Prostate gland (tissue), 2 donors: Measurements from ENCODE around the gene DDIT3. TPM values are rescaled to one million over a fixed set of nuclear protein-coding genes. Genes with fewer than 3 reads are reported as not detected.

Source experiments
- DNase-seq: peaks from one replicate; pipeline ENCODE4 v3.0.0-alpha.2; 2019; ENCODE audit warnings: low spot score
- H3K27ac ChIP-seq, 2 donors: fragments of 200-600 bp; sonication (generic); 2 replicates each; pipeline ENCODE4 v1.5.1; 2017 to 2019
- H3K27me3 ChIP-seq: fragments of 200-600 bp; sonication (generic); replicated peaks from 2 replicates; pipeline ENCODE4 v1.5.1; 2019; ENCODE audit not compliant: insufficient read depth
- H3K36me3 ChIP-seq, 2 donors: fragments of 200-600 bp; sonication (generic); 1 replicate in 1 of 2; 2 replicates in 1 of 2; pipeline versions ENCODE4 v1.5.1 to v1.8.1; 2017 to 2019
- H3K4me1 ChIP-seq: fragments of 200-600 bp; sonication (generic); replicated peaks from 2 replicates; pipeline ENCODE4 v1.5.1; 2019
- H3K4me3 ChIP-seq, 2 donors: fragments of 200-600 bp; sonication (generic); 2 replicates each; pipeline ENCODE4 v1.5.1; 2017 to 2019
- H3K9me3 ChIP-seq: fragments of 200-600 bp; sonication (generic); 2 replicates; pipeline ENCODE4 v1.5.1; 2017
- CTCF ChIP-seq, 4 experiments: fragments of 200-600 bp in 2 of 4; fragments of 450-650 bp in 2 of 4; sonication (generic) in 2 of 4; IDR thresholded peaks; 1 replicate in 3 of 4; 2 replicates in 1 of 4; pipeline ENCODE4 v1.5.1; 2016 to 2019; ENCODE audit warnings: antibody characterized with exemption in 4 of 4, mild to moderate bottlenecking in 2 of 4, moderate library complexity in 2 of 4
- POLR2A ChIP-seq: fragments of 450-650 bp; IDR thresholded peaks from one replicate; pipeline ENCODE4 v1.6.1; 2016; ENCODE audit warnings: antibody characterized with exemption, mild to moderate bottlenecking
- POLR2AphosphoS5 ChIP-seq: sonication (generic); formaldehyde crosslinking; IDR thresholded peaks from one replicate; pipeline ENCODE4 v1.6.1; 2017; ENCODE audit warnings: antibody characterized with exemption
- WGBS: methylation state at CpG from one replicate; pipeline ENCODE4 v1.1.5; 2018; 5-methylcytosine and 5-hydroxymethylcytosine counted together
- intact Hi-C: fragments of 100-400 bp; cut with DNase I; formaldehyde crosslinking; loops from one replicate; pipeline ENCODE4 v1.14.2; 2022
- total RNA-seq, 2 donors: library from RNA; depleted of rRNA; stranded (reverse); fragments of >200 nt; gene quantifications; one replicate each; pipeline ENCODE4 v1.1.0, GENCODE V29; 2016

The DDIT3 gene
- total RNA-seq, 2 donors from 2014 or later, result 39.0 to 51.8 TPM

- no peak for DNase-seq
- peaks cover 10% of the 10 kb centered on the region for H3K4me1 ChIP-seq
- no peak overlapping the region for H3K27ac ChIP-seq
- intact Hi-C loops, result no loop called here
- no peaks in the 10 kb centered on the region for H3K9me3 ChIP-seq
- H3K36me3 ChIP-seq, result peaks cover 0 to 3% of the 10 kb centered on the region in 2 donors
- H3K4me3 ChIP-seq, result peak overlapping the region; percentile 62 to 75
- H3K27me3 ChIP-seq, result no peaks in the 10 kb centered on the region
- WGBS, result 87% methylated on average over 27 of the region's 27 CpGs
- TF ChIP-seq CTCF (IDR thresholded peaks at IDR 0.05) (no peak), POLR2AphosphoS5 (no peak), POLR2A (no peak)
These were observed 33.2 kb downstream of the DDIT3 start for GRCh38 chr12:57487055-57487596.

DNA sequence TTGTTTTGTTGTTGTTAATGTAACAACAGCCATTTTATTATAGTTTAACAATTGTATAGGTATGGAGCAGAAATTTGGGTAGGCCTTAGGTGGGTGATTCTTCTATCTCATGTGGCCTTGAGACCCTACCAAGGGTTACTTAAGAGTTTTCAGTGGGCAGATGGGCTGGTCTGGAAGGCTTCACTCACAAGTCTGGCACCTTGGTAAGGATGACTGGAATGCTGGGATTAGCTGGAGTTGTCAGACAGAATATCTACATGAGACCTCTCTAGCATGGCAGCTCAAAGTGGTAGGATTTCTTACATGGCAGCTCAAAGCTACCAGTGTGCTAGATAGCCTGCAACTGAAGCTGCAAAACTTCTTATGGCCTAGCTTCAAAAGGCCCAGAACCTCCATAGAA is 34.6 kb downstream of the DDIT3 start:
- Histone ChIP-seq H3K27ac (no peak overlapping the region), H3K4me1 (peaks cover 6% of the 10 kb centered on the region), H3K27me3 (no peaks in the 10 kb centered on the region), H3K9me3 (no peaks in the 10 kb centered on the region), H3K4me3 (no peak overlapping the region), H3K36me3 (peaks cover 0 to 3% of the 10 kb centered on the region in 2 donors)
- intact Hi-C loops, result no loop called here
- no peak for DNase-seq
- TF ChIP-seq POLR2A, result no peak
- TF ChIP-seq CTCF (IDR thresholded peaks at IDR 0.05), result no peak
- TF ChIP-seq POLR2AphosphoS5, result no peak

DNA sequence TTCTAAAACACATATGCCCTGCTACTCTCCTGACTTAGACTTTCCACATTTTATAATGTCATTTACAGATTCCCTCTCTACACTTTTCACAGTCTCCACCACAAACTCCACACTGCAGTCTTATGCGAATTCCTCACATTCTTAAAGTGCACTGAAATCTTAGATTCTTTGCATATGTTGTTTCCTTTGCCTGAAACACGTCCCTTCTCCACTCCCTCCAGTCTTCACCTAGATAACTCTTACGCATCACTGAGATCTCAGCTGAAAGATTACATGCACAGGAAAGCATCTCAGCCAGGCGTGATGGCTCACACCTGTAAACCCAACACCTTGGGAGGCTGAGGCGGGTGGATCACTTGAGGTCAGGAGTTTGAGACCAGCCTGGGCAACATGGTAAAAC is 36.8 kb downstream of the DDIT3 start:
- Histone ChIP-seq H3K27me3 (no peaks in the 10 kb centered on the region), H3K4me3 (no peak overlapping the region), H3K27ac (no peak overlapping the region), H3K9me3 (no peaks in the 10 kb centered on the region), H3K4me1 (no peaks in the 10 kb centered on the region), H3K36me3 (no peaks in the 10 kb centered on the region)
- TF ChIP-seq POLR2A (no peak), POLR2AphosphoS5 (no peak), CTCF (IDR thresholded peaks at IDR 0.05) (no peak)
- intact Hi-C loops, result no loop called here
- DNase-seq, result no peak
- 40% methylated on average over 5 of the region's 5 CpGs for whole genome bisulfite sequencing

DNA sequence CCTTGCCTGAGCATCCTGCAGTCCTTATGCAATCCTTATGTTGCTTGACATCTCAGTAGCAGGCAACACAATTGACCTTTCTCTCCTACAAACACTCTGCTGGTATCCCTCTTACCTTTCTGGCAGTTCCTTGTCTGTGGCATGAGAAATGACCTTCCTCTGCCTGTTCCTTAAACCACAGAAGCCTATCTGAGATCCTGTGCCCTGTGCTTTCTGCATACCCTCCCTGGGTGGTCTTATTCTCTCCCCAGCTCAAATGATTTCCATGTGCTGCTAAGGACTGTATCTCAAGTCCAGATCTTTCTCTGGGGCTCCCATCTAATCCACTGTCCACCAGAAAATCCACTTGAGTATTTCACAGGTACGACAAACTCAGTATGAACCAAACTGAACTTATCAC is 38.6 kb downstream of the DDIT3 start:
- WGBS, result 71% methylated on average over 1 of the region's 1 CpG
- H3K36me3 ChIP-seq, result no peaks in the 10 kb centered on the region
- H3K27ac ChIP-seq, result no peak overlapping the region
- intact Hi-C loops, result no loop called here
- TF ChIP-seq POLR2A, result no peak
- no peak for TF ChIP-seq CTCF (IDR thresholded peaks at IDR 0.05)
- TF ChIP-seq POLR2AphosphoS5, result no peak
- H3K27me3 ChIP-seq, result no peaks in the 10 kb centered on the region
- DNase-seq, result no peak
- no peaks in the 10 kb centered on the region for H3K4me1 ChIP-seq
- H3K9me3 ChIP-seq, result no peaks in the 10 kb centered on the region
- H3K4me3 ChIP-seq, result no peak overlapping the region

GRCh38 chr12:57479376-57480115 is 40.8 kb downstream of the DDIT3 start, which contains the start of gene ARHGAP9:
Gene ARHGAP9, minus strand, starts transcription at chr12:57479866. Its CDS starts 460 bp downstream, at chr12:57479406.
- intact Hi-C loops, result no loop called here
- no peaks in the 10 kb centered on the region for H3K9me3 ChIP-seq
- H3K27ac ChIP-seq, result no peak within 1 kb of the TSS
- peaks cover 4% of the 10 kb centered on the region for H3K27me3 ChIP-seq
- peaks cover 13% of the 10 kb centered on the region for H3K4me1 ChIP-seq
- TF ChIP-seq POLR2A (no peak), CTCF (IDR thresholded peaks at IDR 0.05) (no peak), POLR2AphosphoS5 (no peak)
- 77% methylated on average over 6 of the region's 6 CpGs for WGBS
- no peak within 1 kb of the TSS for H3K4me3 ChIP-seq
- H3K36me3 ChIP-seq, result no peaks in the 10 kb centered on the region
- DNase-seq, result no peak
